PFSK-1 (cell line): ENCODE measurements around the gene CEP41.

ENCODE experiments used
- POLR2AphosphoS5 ChIP-seq: IDR thresholded peaks from 2 replicates; pipeline ENCODE4 v1.6.1; 2012; ENCODE audit warnings: low read depth, mild to moderate bottlenecking, control low read depth, low read length, moderate library complexity
- REST ChIP-seq, 2 experiments: IDR thresholded peaks; 2 replicates each; pipeline versions ENCODE4 v1.6.1 to v1.8.0; 2011 to 2012; ENCODE audit warnings: low read depth in 2 of 2, low read length in 2 of 2, control low read depth in 1 of 2, inconsistent platforms in 1 of 2, mild to moderate bottlenecking in 1 of 2, moderate library complexity in 1 of 2; ENCODE audit not compliant: insufficient read depth in 1 of 2
- TAF1 ChIP-seq: IDR thresholded peaks from 2 replicates; pipeline ENCODE4 v1.6.1; 2012; ENCODE audit warnings: low read length, control low read depth, borderline replicate concordance; ENCODE audit not compliant: insufficient read depth

- no peak for TF ChIP-seq POLR2AphosphoS5
- no peak for TF ChIP-seq TAF1
- no peak for TF ChIP-seq REST (IDR thresholded peaks at IDR 0.05; ENCODE audit: insufficient read depth in 1 of 2, low read depth in 2 of 2, low read length in 2 of 2)
Measured at GRCh38 chr7:130413201-130413600, 27.6 kb downstream of the CEP41 start.
